Stimulated activated CD4-positive, alpha-beta T cell treated with anti-CD3 and anti-CD28 coated beads, Interleukin-1b, Interleukin-23, amount 100 ng/mL, for 4 hours (primary cell): ENCODE measurements around the gene DDX18.
"Not testable (repeated sequence)": the region's sequence is repeated elsewhere in the genome, so short reads cannot be mapped to it uniquely, and the experiment has no call there.

Experiments used
- DNase-seq, 2 donors: peaks; one replicate each; pipeline ENCODE4 v3.0.0-alpha.2; 2020; ENCODE audit warnings: low read depth in 2 of 2

DDX18 gene

GRCh38 chr2:117814417-117815264 is at the start of gene DDX18:
TSS of gene DDX18 (plus strand) at chr2:117814691. CDS start at chr2:117814778, 87 bp downstream.
- DNase-seq, result peak; percentile 90 to 96

- DNase-seq, result no peak
These were observed 43.8 kb upstream of the DDX18 start for GRCh38 chr2:117770730-117771129.

GRCh38 chr2:117771969-117772630 is 42.4 kb upstream of the DDX18 start:
- no peak for DNase-seq

GRCh38 chr2:117774716-117775115 is 39.8 kb upstream of the DDX18 start:
- DNase-seq, result no peak

- DNase-seq, result no peak
These were observed 38.7 kb upstream of the DDX18 start for GRCh38 chr2:117775703-117776219.

- no peak for DNase-seq
These were observed 37.6 kb upstream of the DDX18 start for GRCh38 chr2:117776888-117777287.

GRCh38 chr2:117785740-117786139 is 28.8 kb upstream of the DDX18 start:
- DNase-seq, result peak in 1 of 2 donors; percentile 10

- no peak for DNase-seq
These were observed 28.0 kb upstream of the DDX18 start for GRCh38 chr2:117786520-117786919.

GRCh38 chr2:117789505-117789904 is 25.0 kb upstream of the DDX18 start:
- DNase-seq, result no peak

- DNase-seq, result no peak
These were observed 19.8 kb upstream of the DDX18 start for GRCh38 chr2:117794668-117795067.

- DNase-seq, result no peak
These were observed 12.7 kb upstream of the DDX18 start for GRCh38 chr2:117801826-117802225.

- not testable (repeated sequence) for DNase-seq
These were observed 10.7 kb upstream of the DDX18 start for GRCh38 chr2:117803644-117804325.

- DNase-seq, result no peak
These were observed 2.0 kb upstream of the DDX18 start for GRCh38 chr2:117812443-117812842.

GRCh38 chr2:117815946-117816345 is 1.5 kb downstream of the DDX18 start:
- no peak for DNase-seq

GRCh38 chr2:117818921-117819320 is 4.4 kb downstream of the DDX18 start:
- no peak for DNase-seq

- DNase-seq, result no peak
These were observed 6.0 kb downstream of the DDX18 start for GRCh38 chr2:117820444-117820843.

- DNase-seq, result no peak
These were observed 10.9 kb downstream of the DDX18 start for GRCh38 chr2:117825437-117825836.

GRCh38 chr2:117827464-117827863 is 13.0 kb downstream of the DDX18 start:
- DNase-seq, result not testable (repeated sequence)

GRCh38 chr2:117828870-117829269 is 14.4 kb downstream of the DDX18 start:
- DNase-seq, result no peak

- no peak for DNase-seq
These were observed 17.8 kb downstream of the DDX18 start for GRCh38 chr2:117832332-117832731.

GRCh38 chr2:117832905-117833613 is 18.6 kb downstream of the DDX18 start:
- DNase-seq, result no peak

- no peak for DNase-seq
These were observed 19.4 kb downstream of the DDX18 start for GRCh38 chr2:117833911-117834310.
